Neuronal stem cell (in vitro differentiated cells): Measurements from ENCODE around the gene WNT6.
A peak's percentile ranks its signal among the peaks of the same experiment; 100 is the strongest.

Experiments used
- DNase-seq: peaks from one replicate; pipeline ENCODE4 v3.0.0-alpha.2; 2013; ENCODE audit warnings: low spot score
- H2AFZ ChIP-seq: one replicate; pipeline ENCODE4 v1.6.1; 2013; ENCODE audit warnings: mild to moderate bottlenecking, low read length, inconsistent platforms
- H2AK5ac ChIP-seq: 2 replicates; pipeline ENCODE4 v1.6.1; 2013; ENCODE audit warnings: low read depth, mild to moderate bottlenecking, inconsistent platforms, low read length, moderate library complexity, mixed read lengths
- H2BK120ac ChIP-seq: 2 replicates; pipeline ENCODE4 v1.6.1; 2013; ENCODE audit warnings: low read depth, mild to moderate bottlenecking, inconsistent platforms, low read length, moderate library complexity, mixed read lengths
- H2BK12ac ChIP-seq: one replicate; pipeline ENCODE4 v1.6.1; 2013; ENCODE audit warnings: low read length, inconsistent platforms
- H2BK15ac ChIP-seq: 2 replicates; pipeline ENCODE4 v1.6.1; 2013; ENCODE audit warnings: mild to moderate bottlenecking, low read length, inconsistent platforms, mixed read lengths
- H2BK5ac ChIP-seq: one replicate; pipeline ENCODE4 v1.6.1; 2013; ENCODE audit warnings: inconsistent platforms, mild to moderate bottlenecking, low read length, moderate library complexity
- H3K14ac ChIP-seq: one replicate; pipeline ENCODE4 v1.6.1; 2013; ENCODE audit warnings: low read length, inconsistent platforms
- H3K18ac ChIP-seq: 2 replicates; pipeline ENCODE4 v1.6.1; 2013; ENCODE audit warnings: low read length, inconsistent platforms
- H3K23ac ChIP-seq: 2 replicates; pipeline ENCODE4 v1.6.1; 2013; ENCODE audit warnings: low read depth, mild to moderate bottlenecking, mixed read lengths, low read length, inconsistent platforms; ENCODE audit not compliant: poor library complexity
- H3K27ac ChIP-seq: replicated peaks from 3 replicates; pipeline ENCODE4 v1.5.1; 2013; ENCODE audit warnings: low read length, inconsistent platforms
- H3K27me3 ChIP-seq, 3 experiments: 2 replicates each; pipeline ENCODE4 v1.6.1; 2013; ENCODE audit warnings: low read length in 3 of 3, mild to moderate bottlenecking in 2 of 3, inconsistent platforms in 1 of 3, low read depth in 1 of 3, mixed read lengths in 1 of 3, moderate library complexity in 1 of 3; ENCODE audit not compliant: control insufficient read depth in 3 of 3, insufficient read depth in 3 of 3
- H3K36me3 ChIP-seq, 2 donors: replicated peaks in 1 of 2; 2 replicates each; pipeline ENCODE4 v1.6.1; 2013; ENCODE audit warnings: low read length in 2 of 2; ENCODE audit not compliant: control insufficient read depth in 2 of 2, insufficient read depth in 2 of 2
- H3K4ac ChIP-seq: 2 replicates; pipeline ENCODE4 v1.6.1; 2013; ENCODE audit warnings: inconsistent platforms, mild to moderate bottlenecking, low read length, moderate library complexity
- H3K4me1 ChIP-seq, 2 donors: 1 replicate in 1 of 2; 2 replicates in 1 of 2; pipeline ENCODE4 v1.6.1; 2013; ENCODE audit warnings: low read length in 2 of 2, low read depth in 1 of 2; ENCODE audit not compliant: control insufficient read depth in 2 of 2, insufficient read depth in 1 of 2
- H3K4me2 ChIP-seq: one replicate; pipeline ENCODE4 v1.6.1; 2013; ENCODE audit warnings: mild to moderate bottlenecking, low read length, inconsistent platforms; ENCODE audit not compliant: insufficient read depth, poor library complexity, severe bottlenecking
- H3K4me3 ChIP-seq, 2 donors: 2 replicates each; pipeline ENCODE4 v1.5.1; 2013; ENCODE audit warnings: low read length in 2 of 2, mild to moderate bottlenecking in 2 of 2, inconsistent platforms in 1 of 2, moderate library complexity in 1 of 2
- H3K79me1 ChIP-seq: one replicate; pipeline ENCODE4 v1.6.1; 2013; ENCODE audit warnings: low read depth, mild to moderate bottlenecking, inconsistent platforms, low read length, moderate library complexity
- H3K9ac ChIP-seq: one replicate; pipeline ENCODE4 v1.6.1; 2013; ENCODE audit warnings: mild to moderate bottlenecking, low read depth, low read length, inconsistent platforms; ENCODE audit not compliant: poor library complexity
- H3K9me3 ChIP-seq, 2 donors: replicated peaks in 1 of 2; 2 replicates each; pipeline versions ENCODE3 to v1.6.1; 2013; ENCODE audit warnings: low read length in 2 of 2, mild to moderate bottlenecking in 2 of 2, inconsistent platforms in 1 of 2, low read depth in 1 of 2, mixed read lengths in 1 of 2, moderate library complexity in 1 of 2; ENCODE audit not compliant: control insufficient read depth in 2 of 2, insufficient read depth in 1 of 2
- H4K8ac ChIP-seq: one replicate; pipeline ENCODE4 v1.6.1; 2013; ENCODE audit warnings: low read depth, mild to moderate bottlenecking, inconsistent platforms, low read length, moderate library complexity
- H4K91ac ChIP-seq: one replicate; pipeline ENCODE4 v1.6.1; 2013; ENCODE audit warnings: low read length, low read depth, mild to moderate bottlenecking, inconsistent platforms; ENCODE audit not compliant: poor library complexity
- WGBS, 2 donors: extraction: QIAGEN DNeasy Blood & Tissue Kit; methylation state at CpG; one replicate each; pipeline ENCODE4 v1.1.7; 2013; ENCODE audit warnings: missing lambda C conversion rate in 2 of 2, mixed read lengths in 1 of 2; ENCODE audit not compliant: insufficient read length in 2 of 2, insufficient replicate concordance in 1 of 2; ENCODE audit errors: extremely low coverage in 2 of 2; 5-methylcytosine and 5-hydroxymethylcytosine counted together

WNT6 gene

DNA sequence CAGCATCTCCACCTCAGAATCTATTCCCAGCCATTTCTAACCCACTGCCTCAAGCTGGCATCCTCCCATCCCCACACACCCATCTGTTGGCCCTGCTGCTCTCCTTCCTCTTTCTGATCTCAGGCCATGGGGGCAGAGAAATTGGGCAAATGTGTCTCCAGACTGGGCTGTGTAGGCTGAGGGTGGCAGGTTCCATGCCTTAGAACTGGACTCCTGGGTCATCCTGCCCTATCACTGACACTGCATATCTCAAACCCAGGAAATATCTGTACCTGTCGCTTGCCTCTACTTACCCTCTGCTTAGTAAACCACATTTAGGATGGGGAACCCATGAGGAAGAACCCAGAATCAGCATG, 22.8 kb downstream of the WNT6 start:
- Histone ChIP-seq H3K4me3 (no peak overlapping the region), H2AFZ (no peak overlapping the region), H3K18ac (no peak overlapping the region), H3K27ac (no peak overlapping the region), H4K91ac (no peak overlapping the region), H2BK5ac (no peak overlapping the region), H2BK12ac (no peak overlapping the region), H3K4ac (no peak overlapping the region), H3K23ac (no peak overlapping the region), H3K14ac (no peak overlapping the region), H3K27me3 (peaks cover 31 to 95% (median 86%) of the 10 kb centered on the region in 3 experiments), H3K4me2 (no peak overlapping the region), H3K9ac (no peak overlapping the region), H2BK15ac (no peak overlapping the region), H3K9me3 (no peaks in the 10 kb centered on the region), H3K79me1 (no peaks in the 10 kb centered on the region), H4K8ac (no peak overlapping the region), H2BK120ac (no peak overlapping the region), H3K36me3 (no peaks in the 10 kb centered on the region), H2AK5ac (no peak overlapping the region), H3K4me1 (peaks cover 11 to 19% of the 10 kb centered on the region in 2 donors)
- WGBS, 2 donors = no CpG with 5 or more reads among the region's 1 CpG
- no peak for DNase-seq

DNA sequence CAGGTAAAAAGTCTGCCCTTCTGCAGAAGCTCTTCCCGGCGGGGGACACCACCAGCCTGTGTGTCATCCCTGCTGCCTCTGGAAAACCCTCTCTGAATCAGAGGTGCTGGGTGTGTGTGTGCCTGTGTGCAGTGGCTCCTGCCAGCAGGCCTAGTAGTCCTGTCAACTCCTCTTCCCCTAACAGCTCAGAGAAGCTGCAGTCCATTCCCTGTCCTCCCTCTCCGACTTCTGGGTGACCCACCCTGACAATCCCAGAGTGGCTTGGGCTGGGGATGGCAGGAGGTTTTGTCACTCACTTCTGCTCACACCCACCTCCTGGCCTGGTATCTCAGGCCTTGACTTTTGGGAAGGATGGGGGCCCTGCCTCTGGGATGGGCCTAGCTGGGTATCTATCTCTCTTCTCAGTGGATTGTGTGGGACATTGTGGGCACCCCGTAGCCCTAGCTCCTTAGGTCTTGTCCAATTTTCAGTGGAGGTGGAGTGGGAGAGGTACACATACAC, 23.3 kb downstream of the WNT6 start:
- H2AK5ac ChIP-seq = no peak overlapping the region
- no CpG with 5 or more reads among the region's 4 CpGs for WGBS, 2 donors
- no peak for DNase-seq

DNA sequence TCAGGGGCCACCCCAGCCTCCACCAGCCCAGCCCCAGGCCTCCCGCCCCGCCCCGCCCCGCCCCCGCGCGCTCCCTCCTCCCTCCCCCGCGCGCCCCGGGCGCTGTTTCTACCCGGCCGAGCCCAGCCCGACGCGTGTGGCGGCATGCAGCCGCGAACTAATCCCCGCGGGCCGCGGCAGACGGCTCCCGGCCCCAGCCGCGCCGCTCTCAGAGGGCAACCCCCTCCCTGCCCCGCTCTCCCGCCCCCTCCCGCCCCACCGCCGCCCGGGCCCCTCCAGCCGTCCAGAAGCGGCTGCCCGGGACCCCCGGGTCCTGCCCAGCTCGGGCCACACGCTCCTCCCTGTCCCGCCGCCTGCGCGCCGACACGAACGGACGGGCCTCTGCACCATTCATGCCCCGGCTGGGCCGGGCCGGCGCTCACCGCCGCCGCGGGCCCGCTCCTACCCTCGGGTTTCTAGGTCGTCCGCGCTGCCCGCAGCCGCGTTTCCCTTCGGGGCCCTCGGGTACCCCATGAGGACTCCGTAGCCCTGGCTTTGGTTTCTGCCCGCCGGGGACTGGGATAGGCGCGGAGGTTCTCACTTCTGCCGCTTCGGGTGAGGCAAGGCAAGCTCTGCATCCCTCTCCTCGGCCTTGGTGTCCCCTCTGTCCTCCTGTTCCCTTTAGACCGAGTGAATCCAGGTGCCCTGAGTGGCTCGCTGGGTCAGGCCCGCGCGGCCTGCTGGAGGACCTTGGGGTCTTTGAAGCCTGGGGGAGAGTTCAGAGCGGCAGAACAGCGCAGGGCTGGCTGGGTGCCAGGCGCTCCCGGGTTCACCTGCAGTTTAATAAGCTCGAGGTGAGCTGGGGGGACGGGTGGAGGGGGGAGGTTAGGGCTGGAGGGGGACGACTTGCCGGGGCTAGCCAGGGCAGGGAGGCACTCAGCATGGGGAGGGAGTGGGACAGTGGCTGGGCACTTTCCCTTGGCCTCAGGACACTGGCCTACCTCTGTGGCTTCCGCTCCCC, 24.2 kb downstream of the WNT6 start:
- H3K27ac ChIP-seq = no peak overlapping the region
- H2AK5ac ChIP-seq = no peak overlapping the region
- H3K27me3 ChIP-seq = peaks cover 31 to 93% (median 79%) of the 10 kb centered on the region in 3 experiments
- H3K18ac ChIP-seq = peak overlapping the region; percentile 69
- H3K9me3 ChIP-seq = no peaks in the 10 kb centered on the region
- H3K4me2 ChIP-seq = peak overlapping the region; percentile 41
- H2BK15ac ChIP-seq = no peak overlapping the region
- peak overlapping the region; percentile 83 for H2AFZ ChIP-seq
- H3K36me3 ChIP-seq = no peaks in the 10 kb centered on the region
- H2BK120ac ChIP-seq = no peak overlapping the region
- no peak overlapping the region for H2BK5ac ChIP-seq
- DNase-seq = no peak
- H2BK12ac ChIP-seq = peak overlapping the region; percentile 25
- peaks cover 9 to 12% of the 10 kb centered on the region in 2 donors for H3K4me1 ChIP-seq
- H3K23ac ChIP-seq = peak overlapping the region; percentile 27
- no peak overlapping the region for H3K14ac ChIP-seq
- no peak overlapping the region for H3K9ac ChIP-seq
- no peak overlapping the region for H3K4ac ChIP-seq
- no peak overlapping the region for H4K91ac ChIP-seq
- H4K8ac ChIP-seq = no peak overlapping the region
- H3K4me3 ChIP-seq = peak overlapping the region in 1 of 2 donors; percentile 10
- H3K79me1 ChIP-seq = no peaks in the 10 kb centered on the region
- WGBS, 2 donors = no CpG with 5 or more reads among the region's 89 CpGs

More for the DNA sequence above, 23.3 kb downstream of the WNT6 start:
- no peak overlapping the region for H3K14ac ChIP-seq
- peaks cover 31 to 95% (median 82%) of the 10 kb centered on the region in 3 experiments for H3K27me3 ChIP-seq
- no peak overlapping the region for H2BK5ac ChIP-seq
- H2BK15ac ChIP-seq = no peak overlapping the region
- no peak overlapping the region for H3K9ac ChIP-seq
- H3K4me1 ChIP-seq = peaks cover 11 to 16% of the 10 kb centered on the region in 2 donors
- H3K23ac ChIP-seq = no peak overlapping the region
- no peak overlapping the region for H3K18ac ChIP-seq
- H3K4me3 ChIP-seq = no peak overlapping the region
- H3K36me3 ChIP-seq = no peaks in the 10 kb centered on the region
- H3K79me1 ChIP-seq = no peaks in the 10 kb centered on the region
- no peak overlapping the region for H3K4ac ChIP-seq
- H4K91ac ChIP-seq = no peak overlapping the region
- peak overlapping the region; percentile 2 for H3K4me2 ChIP-seq
- H3K9me3 ChIP-seq = no peaks in the 10 kb centered on the region
- no peak overlapping the region for H2AFZ ChIP-seq
- no peak overlapping the region for H3K27ac ChIP-seq
- H4K8ac ChIP-seq = no peak overlapping the region
- no peak overlapping the region for H2BK120ac ChIP-seq
- H2BK12ac ChIP-seq = no peak overlapping the region

DNA sequence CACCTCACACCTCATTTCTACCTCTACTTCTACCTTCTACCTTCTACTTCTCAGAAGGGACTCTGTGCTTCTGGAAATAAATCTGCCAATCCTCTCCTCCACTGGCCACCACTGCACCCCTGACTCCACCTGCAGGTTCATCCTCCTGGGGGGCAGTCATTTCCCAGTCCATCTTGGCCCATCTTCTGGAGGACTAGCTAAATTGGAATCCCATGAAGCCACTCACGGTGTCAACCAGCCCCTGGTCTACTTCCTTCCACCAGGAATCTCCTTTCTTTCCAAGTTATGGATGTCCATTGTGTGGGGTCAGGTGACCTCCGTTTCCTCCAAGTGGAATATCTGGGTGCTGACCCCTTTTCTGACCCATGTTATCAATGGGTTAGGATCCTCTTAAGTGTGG, 24.9 kb downstream of the WNT6 start:
- no peak overlapping the region for H3K4me2 ChIP-seq
- no CpG with 5 or more reads among the region's 2 CpGs for WGBS, 2 donors
- H3K79me1 ChIP-seq = no peaks in the 10 kb centered on the region
- H3K23ac ChIP-seq = peak overlapping the region; percentile 4
- H3K14ac ChIP-seq = no peak overlapping the region
- no peaks in the 10 kb centered on the region for H3K9me3 ChIP-seq
- no peak overlapping the region for H3K27ac ChIP-seq
- no peak overlapping the region for H2AK5ac ChIP-seq
- no peak overlapping the region for H4K8ac ChIP-seq
- no peak overlapping the region for H2BK15ac ChIP-seq
- DNase-seq = no peak
- H3K4me1 ChIP-seq = peaks cover 4 to 8% of the 10 kb centered on the region in 2 donors
- H3K4ac ChIP-seq = no peak overlapping the region
- no peak overlapping the region for H3K18ac ChIP-seq
- H3K36me3 ChIP-seq = no peaks in the 10 kb centered on the region
- H3K9ac ChIP-seq = peak overlapping the region; percentile 26
- H2BK5ac ChIP-seq = no peak overlapping the region
- peaks cover 30 to 91% (median 73%) of the 10 kb centered on the region in 3 experiments for H3K27me3 ChIP-seq
- no peak overlapping the region for H4K91ac ChIP-seq
- H2AFZ ChIP-seq = no peak overlapping the region
- no peak overlapping the region for H2BK12ac ChIP-seq
- no peak overlapping the region for H3K4me3 ChIP-seq
- H2BK120ac ChIP-seq = no peak overlapping the region
